Transverse colon (tissue), 4 donors: ENCODE results near the gene TUBG2.

ENCODE experiments used
- CTCF ChIP-seq, 5 experiments: fragments of 200-600 bp in 3 of 5; fragments of 450-650 bp in 2 of 5; sonication (generic) in 3 of 5; IDR thresholded peaks; 1 replicate in 2 of 5; 2 replicates in 3 of 5; pipeline ENCODE4 v1.5.1; 2016 to 2017; ENCODE audit warnings: antibody characterized with exemption in 5 of 5, inconsistent platforms in 3 of 5, mild to moderate bottlenecking in 2 of 5, moderate library complexity in 1 of 5
- POLR2A ChIP-seq: fragments of 450-650 bp; IDR thresholded peaks from one replicate; pipeline ENCODE4 v1.6.1; 2016; ENCODE audit warnings: antibody characterized with exemption, mild to moderate bottlenecking, moderate library complexity
- POLR2AphosphoS5 ChIP-seq, 3 donors: sonication (generic); formaldehyde crosslinking; IDR thresholded peaks; one replicate each; pipeline ENCODE4 v1.6.1; 2016; ENCODE audit warnings: antibody characterized with exemption in 3 of 3

- TF ChIP-seq CTCF (IDR thresholded peaks at IDR 0.05) (no peak), POLR2A (no peak), POLR2AphosphoS5 (IDR thresholded peaks at IDR 0.05) (no peak)
Observed at GRCh38 chr17:42642336-42642735, 16.7 kb upstream of the TUBG2 start.
